Stimulated activated naive CD8-positive, alpha-beta T cell treated with anti-CD3 and anti-CD28 coated beads, Interleukin-15, Interleukin-2, amounts not matched to agents 100 ng/mL and 50 ng/mL, for 24 hours (primary cell): ENCODE results near the gene EPC1.
A peak's percentile ranks its signal among the peaks of the same experiment; 100 is the strongest.

ENCODE experiments used
- H3K27ac Mint-ChIP-seq: one replicate; pipeline ENCODE4 v1.8.0; 2021; ENCODE audit warnings: mild to moderate bottlenecking, mixed read lengths
- H3K27me3 Mint-ChIP-seq: one replicate; pipeline ENCODE4 v1.8.0; 2021; ENCODE audit warnings: mixed read lengths
- H3K36me3 Mint-ChIP-seq: one replicate; pipeline ENCODE4 v1.8.0; 2021; ENCODE audit warnings: low read depth, mixed read lengths
- H3K4me1 Mint-ChIP-seq: one replicate; pipeline ENCODE4 v1.8.0; 2021; ENCODE audit warnings: low read depth, mixed read lengths
- H3K4me3 Mint-ChIP-seq: one replicate; pipeline ENCODE4 v1.8.0; 2021; ENCODE audit warnings: mild to moderate bottlenecking, mixed read lengths
- H3K9me3 Mint-ChIP-seq: one replicate; pipeline ENCODE4 v1.8.0; 2021; ENCODE audit warnings: mixed read lengths

EPC1 gene

DNA sequence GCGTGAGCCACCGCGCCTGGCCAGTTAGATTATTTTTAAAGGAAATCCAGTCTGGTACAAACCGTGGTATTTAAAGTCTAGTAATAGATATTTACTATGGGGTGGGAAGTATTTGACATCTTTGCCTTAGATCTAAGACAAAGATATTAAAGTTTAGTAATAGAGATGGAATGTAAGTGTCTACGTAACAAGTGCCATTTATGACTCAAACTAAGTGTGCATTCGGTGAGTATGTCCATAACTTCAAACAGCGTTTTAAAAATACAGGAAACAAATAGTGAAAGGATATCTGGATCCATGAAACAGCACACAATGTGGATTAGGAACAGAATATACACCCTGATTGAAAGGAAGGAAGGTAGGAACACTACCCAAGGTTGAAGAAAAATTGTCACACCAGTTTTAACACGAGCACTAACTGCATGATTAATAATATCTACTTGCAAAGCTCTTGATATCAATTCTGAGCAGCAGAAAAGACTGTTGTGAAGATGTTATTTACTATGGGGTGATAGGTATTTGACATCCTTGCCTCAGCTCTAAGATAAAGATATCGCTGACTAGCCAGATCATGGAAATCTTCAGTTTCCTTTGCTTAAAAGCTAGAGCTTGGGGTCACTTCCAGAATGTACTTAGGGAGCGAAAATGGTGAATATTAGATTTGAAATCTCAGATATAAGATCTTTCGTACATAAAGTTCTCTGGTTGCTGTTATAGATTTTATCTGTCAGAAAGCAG is 48.7 kb downstream of the EPC1 start:
- Mint-ChIP-seq H3K36me3 (peaks cover 35% of the 10 kb centered on the region), H3K4me3 (no peak overlapping the region), H3K9me3 (no peaks in the 10 kb centered on the region), H3K27me3 (no peaks in the 10 kb centered on the region), H3K27ac (peak overlapping the region; percentile 28), H3K4me1 (peaks cover 62% of the 10 kb centered on the region)

DNA sequence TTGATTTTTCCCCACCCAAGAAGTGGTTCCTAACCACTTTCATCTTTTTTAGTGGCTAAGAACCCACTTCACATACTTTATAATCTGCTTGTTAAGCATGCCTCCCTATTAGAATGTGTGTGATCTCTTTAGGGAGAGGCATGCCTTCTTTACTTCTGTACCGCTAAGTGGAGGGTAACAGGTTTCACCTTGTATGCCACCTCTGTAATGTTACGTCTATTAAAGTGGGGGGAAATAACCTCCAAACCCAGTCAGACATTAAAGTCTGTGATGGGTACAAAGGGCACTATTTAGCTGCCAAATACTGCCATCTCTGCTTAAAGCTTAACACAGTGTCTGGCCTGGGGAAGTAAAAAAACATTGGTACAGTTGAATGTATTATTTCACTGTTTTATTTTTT is 51.9 kb downstream of the EPC1 start:
- peaks cover 48% of the 10 kb centered on the region for H3K4me1 Mint-ChIP-seq
- peaks cover 20% of the 10 kb centered on the region for H3K36me3 Mint-ChIP-seq
- H3K9me3 Mint-ChIP-seq: no peaks in the 10 kb centered on the region
- H3K27me3 Mint-ChIP-seq: no peaks in the 10 kb centered on the region
- no peak overlapping the region for H3K4me3 Mint-ChIP-seq
- peak overlapping the region; percentile 45 for H3K27ac Mint-ChIP-seq

DNA sequence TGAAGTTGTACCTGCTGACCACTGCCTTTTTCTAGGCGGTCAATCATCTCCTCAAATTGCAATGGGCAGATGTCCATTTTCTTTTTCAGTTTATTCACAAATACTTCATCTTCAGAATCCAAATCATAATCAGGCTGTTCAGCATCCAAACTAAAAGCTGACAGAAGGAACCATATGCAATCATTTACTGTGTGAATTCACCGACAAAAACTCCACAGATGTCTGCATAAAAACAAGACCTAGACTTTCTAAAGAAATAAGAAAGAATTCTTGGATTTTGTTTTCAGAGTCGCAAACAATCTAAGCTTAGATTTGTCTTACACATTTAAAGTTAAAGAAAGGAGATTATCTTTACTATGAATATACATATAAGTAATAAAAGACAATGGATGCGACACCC is 53.4 kb downstream of the EPC1 start:
- H3K27me3 Mint-ChIP-seq: no peaks in the 10 kb centered on the region
- H3K36me3 Mint-ChIP-seq: peaks cover 21% of the 10 kb centered on the region
- no peak overlapping the region for H3K27ac Mint-ChIP-seq
- no peaks in the 10 kb centered on the region for H3K9me3 Mint-ChIP-seq
- H3K4me1 Mint-ChIP-seq: peaks cover 36% of the 10 kb centered on the region
- no peak overlapping the region for H3K4me3 Mint-ChIP-seq

DNA sequence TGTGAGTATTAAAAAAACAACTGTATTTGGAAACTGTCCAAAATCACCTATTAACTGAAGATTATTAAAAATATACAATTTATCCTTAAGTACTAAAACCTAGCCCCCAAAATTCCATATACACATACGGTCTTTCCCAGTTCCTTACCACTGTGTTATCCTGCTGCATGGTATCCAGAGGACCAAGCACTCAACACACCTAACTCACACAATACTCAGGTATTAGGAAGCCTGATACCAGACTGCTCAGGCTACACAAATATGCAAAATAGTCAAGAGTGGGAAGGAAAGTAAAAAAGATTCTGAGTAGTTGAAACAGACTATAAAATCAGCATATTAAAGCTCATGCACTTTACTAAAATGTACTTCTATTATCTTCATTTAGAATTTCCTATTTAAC is 67.2 kb downstream of the EPC1 start:
- Mint-ChIP-seq H3K4me3 (no peak overlapping the region), H3K4me1 (peaks cover 6% of the 10 kb centered on the region), H3K27ac (no peak overlapping the region), H3K9me3 (no peaks in the 10 kb centered on the region), H3K36me3 (peaks cover 61% of the 10 kb centered on the region), H3K27me3 (no peaks in the 10 kb centered on the region)

DNA sequence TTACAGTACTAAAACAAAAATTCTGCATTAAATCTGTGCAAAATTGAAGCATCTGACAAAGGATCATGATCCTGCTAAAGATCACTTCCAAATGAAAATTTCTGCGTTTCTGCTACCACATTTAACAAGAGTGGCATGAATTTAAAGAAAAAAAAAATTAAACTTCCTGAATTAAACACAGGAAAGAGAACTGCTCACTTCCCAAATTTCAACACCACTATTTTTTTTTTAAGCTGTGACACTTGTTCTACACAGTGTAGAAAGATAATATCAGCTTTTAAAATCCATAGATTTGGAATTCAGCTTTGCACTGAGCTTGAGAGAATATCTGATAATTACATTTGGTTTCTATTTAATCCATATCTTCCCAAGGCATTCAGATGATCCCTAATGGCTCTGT is 73.6 kb downstream of the EPC1 start:
- Mint-ChIP-seq H3K27ac (peak overlapping the region; percentile 21), H3K9me3 (no peaks in the 10 kb centered on the region), H3K4me1 (peaks cover 17% of the 10 kb centered on the region), H3K27me3 (no peaks in the 10 kb centered on the region), H3K36me3 (peaks cover 59% of the 10 kb centered on the region), H3K4me3 (no peak overlapping the region)

DNA sequence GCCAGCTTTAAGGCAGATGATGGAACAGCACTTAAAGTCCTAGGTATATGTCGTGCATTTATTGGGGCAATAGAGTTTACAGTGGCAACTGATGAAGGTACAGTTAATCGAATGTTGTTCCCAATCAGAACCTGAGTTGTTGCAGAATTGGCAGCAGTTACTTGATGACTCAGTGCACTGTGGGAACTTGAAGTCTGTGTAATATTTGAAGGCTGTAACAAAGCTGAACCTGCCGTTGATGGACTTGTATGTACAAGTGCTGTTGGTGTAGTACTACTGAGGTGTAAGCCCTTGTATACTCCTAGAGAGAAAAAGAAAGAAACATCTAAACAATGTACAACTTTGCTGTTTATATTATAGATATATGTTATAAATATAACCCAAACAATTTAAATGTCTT is 75.3 kb downstream of the EPC1 start:
- H3K4me3 Mint-ChIP-seq: no peak overlapping the region
- peaks cover 70% of the 10 kb centered on the region for H3K36me3 Mint-ChIP-seq
- H3K4me1 Mint-ChIP-seq: peaks cover 20% of the 10 kb centered on the region
- H3K27ac Mint-ChIP-seq: no peak overlapping the region
- H3K27me3 Mint-ChIP-seq: no peaks in the 10 kb centered on the region
- H3K9me3 Mint-ChIP-seq: no peaks in the 10 kb centered on the region

DNA sequence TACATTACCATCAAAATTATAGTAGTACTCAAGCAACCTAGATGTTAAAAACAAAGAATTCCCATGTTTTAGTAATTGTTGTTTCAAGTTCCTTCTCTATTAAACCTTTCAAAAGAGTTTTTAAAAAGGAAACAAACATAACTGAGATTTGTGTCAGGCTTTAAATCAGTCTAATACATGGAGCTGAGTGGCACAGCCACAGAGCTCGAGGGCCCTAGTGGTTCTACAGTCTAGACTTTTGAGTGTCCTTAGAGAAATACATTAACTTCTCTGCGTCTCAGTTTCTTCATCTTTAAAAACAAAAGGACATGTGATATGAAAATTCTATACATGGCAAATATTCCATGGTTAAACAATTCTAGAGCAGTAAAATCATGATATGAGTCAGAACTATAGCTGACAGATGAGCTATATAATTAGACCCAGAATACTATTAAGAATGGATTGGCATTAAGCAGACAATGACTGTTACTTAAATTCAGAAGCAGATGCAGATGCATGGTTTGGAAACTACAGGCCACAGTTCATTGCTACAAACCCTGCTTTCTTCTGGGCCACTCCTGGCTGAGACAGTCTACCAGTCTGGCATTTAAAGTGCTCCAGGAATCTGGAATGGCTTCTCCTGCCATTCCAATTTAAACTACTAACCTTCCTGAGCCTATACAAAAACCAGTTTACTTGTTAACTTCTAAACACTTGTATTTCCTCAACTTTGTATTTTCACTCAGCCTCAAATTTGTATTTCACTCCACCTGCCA is 77.4 kb downstream of the EPC1 start:
- Mint-ChIP-seq H3K27ac (peak overlapping the region; percentile 34), H3K27me3 (no peaks in the 10 kb centered on the region), H3K4me1 (peaks cover 20% of the 10 kb centered on the region), H3K4me3 (no peak overlapping the region), H3K36me3 (peaks cover 60% of the 10 kb centered on the region), H3K9me3 (no peaks in the 10 kb centered on the region)

DNA sequence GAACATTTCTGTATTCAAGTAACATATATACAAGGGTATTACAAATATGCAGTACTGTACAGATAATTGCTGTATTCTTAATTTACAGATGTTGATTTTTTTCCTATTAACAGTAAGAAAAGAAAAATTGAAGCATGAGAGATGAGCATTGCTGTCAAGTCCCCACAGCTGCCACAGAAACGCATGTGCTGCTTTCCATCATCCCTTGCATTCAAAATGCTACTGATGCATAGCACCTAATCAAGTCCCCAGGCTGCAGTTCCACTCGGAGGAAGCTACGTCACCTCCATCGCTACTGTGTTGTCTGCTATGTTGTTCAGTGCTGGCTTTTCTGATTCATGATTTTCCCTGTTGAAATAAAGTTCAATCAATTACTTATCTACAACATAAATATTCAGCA is 78.2 kb downstream of the EPC1 start:
- no peaks in the 10 kb centered on the region for H3K9me3 Mint-ChIP-seq
- H3K4me1 Mint-ChIP-seq: peaks cover 18% of the 10 kb centered on the region
- no peaks in the 10 kb centered on the region for H3K27me3 Mint-ChIP-seq
- H3K4me3 Mint-ChIP-seq: no peak overlapping the region
- H3K27ac Mint-ChIP-seq: no peak overlapping the region
- H3K36me3 Mint-ChIP-seq: peaks cover 57% of the 10 kb centered on the region

DNA sequence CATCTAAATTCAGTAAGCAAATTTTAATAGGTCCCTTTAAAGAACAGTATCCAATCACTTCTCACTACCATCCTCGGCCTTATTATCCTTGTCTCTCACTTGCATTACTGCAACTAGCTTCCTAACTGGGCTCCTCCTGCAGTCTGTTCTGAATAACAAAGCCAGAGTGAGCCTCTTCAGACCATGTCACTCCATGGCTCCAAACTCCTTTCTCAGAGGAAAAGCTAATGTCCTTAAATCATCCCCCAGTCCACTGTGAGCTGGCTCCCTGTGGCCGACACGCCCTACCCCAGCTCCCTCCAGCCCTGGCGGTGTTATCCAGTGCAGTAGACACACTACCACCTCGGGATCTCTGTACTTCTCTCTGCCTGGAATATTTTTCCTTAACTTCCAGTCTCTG is 80.0 kb downstream of the EPC1 start:
- no peaks in the 10 kb centered on the region for H3K27me3 Mint-ChIP-seq
- H3K4me3 Mint-ChIP-seq: no peak overlapping the region
- H3K4me1 Mint-ChIP-seq: peaks cover 26% of the 10 kb centered on the region
- H3K27ac Mint-ChIP-seq: no peak overlapping the region
- no peaks in the 10 kb centered on the region for H3K9me3 Mint-ChIP-seq
- peaks cover 47% of the 10 kb centered on the region for H3K36me3 Mint-ChIP-seq

DNA sequence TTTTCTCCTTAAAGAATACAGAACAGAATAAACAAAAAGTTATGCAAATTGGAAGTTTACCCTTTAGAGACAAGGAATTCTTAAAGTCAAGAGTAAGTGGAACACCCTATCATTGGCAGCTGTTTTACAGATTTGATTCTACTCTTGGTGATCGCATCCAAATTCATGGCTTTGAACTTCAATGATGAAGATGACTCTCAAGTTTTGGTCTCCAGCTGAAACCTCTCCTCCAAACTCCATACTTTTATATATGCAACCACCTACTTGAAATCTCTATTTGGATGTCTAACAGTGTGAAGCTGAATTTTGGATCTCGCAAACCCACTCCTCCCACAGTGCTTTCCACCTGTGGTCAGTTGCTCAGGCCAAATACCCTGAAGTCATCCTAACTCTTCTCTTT is 80.4 kb downstream of the EPC1 start:
- Mint-ChIP-seq H3K27me3 (no peaks in the 10 kb centered on the region), H3K9me3 (no peaks in the 10 kb centered on the region), H3K4me1 (peaks cover 26% of the 10 kb centered on the region), H3K27ac (no peak overlapping the region), H3K4me3 (no peak overlapping the region), H3K36me3 (peaks cover 43% of the 10 kb centered on the region)

DNA sequence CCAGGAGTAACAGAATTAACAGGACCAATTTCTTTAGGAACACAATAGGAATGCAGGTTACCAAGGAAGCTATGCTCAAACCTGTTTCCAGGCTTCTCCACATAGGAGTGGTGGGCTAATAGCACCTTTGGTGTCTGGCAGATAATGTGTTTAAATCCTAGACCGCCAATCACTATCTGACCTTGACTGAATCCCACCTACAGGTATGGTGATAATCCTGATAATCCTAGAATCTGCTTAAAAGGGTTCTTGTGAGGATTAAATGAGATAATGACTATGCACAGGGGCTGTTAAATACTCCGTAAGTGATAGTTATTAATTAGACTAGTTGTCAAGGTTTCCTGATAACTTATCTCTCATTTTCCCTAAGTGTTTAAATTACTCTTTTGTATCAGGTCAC is 81.2 kb downstream of the EPC1 start:
- H3K36me3 Mint-ChIP-seq: peaks cover 38% of the 10 kb centered on the region

DNA sequence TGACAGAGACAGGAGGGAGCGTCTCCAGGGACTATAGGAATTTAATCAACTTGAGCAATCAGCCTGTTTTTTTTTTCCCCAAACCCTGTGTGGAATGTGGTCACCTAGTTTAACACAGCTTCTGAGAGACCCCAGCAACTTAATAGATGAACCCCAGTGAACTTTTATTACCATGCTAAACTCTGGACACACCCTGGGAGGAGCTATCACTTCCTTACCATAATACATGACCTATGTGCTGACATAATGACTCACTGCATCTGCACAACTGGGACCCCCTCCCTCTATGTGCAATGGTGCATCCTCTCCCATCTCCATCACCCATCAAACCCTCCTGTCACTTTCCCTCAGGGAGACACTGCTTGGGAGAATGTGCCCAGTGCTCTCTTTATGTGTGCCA is 83.7 kb downstream of the EPC1 start:
- H3K4me3 Mint-ChIP-seq: no peak overlapping the region
- peaks cover 17% of the 10 kb centered on the region for H3K36me3 Mint-ChIP-seq
- peaks cover 15% of the 10 kb centered on the region for H3K4me1 Mint-ChIP-seq
- H3K27me3 Mint-ChIP-seq: no peaks in the 10 kb centered on the region
- H3K27ac Mint-ChIP-seq: no peak overlapping the region
- H3K9me3 Mint-ChIP-seq: no peaks in the 10 kb centered on the region

More for the DNA sequence above, 81.2 kb downstream of the EPC1 start:
- Mint-ChIP-seq H3K4me3 (no peak overlapping the region), H3K27ac (no peak overlapping the region), H3K4me1 (peaks cover 26% of the 10 kb centered on the region), H3K9me3 (no peaks in the 10 kb centered on the region), H3K27me3 (no peaks in the 10 kb centered on the region)

DNA sequence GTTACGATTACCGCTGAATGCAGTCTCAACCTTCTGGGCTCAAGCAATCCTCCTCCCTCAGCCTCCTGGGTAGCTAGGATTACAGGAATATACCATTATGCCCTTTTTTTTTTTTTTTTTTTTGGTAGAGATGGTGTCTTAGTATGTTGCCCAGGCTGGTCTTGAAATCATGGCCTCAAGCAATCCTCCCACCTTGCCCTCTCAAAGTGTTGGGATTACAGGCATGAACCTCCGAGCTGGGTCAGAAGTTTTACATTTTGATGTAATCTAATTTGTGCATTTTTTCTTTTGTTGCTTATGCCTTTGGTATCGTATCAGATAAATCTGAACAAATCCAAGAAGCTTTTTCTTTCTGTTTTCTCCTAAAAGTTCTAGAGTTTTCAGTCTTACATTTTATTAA is 87.4 kb downstream of the EPC1 start:
- H3K4me1 Mint-ChIP-seq: peaks cover 18% of the 10 kb centered on the region
- no peaks in the 10 kb centered on the region for H3K27me3 Mint-ChIP-seq
- H3K9me3 Mint-ChIP-seq: no peaks in the 10 kb centered on the region

DNA sequence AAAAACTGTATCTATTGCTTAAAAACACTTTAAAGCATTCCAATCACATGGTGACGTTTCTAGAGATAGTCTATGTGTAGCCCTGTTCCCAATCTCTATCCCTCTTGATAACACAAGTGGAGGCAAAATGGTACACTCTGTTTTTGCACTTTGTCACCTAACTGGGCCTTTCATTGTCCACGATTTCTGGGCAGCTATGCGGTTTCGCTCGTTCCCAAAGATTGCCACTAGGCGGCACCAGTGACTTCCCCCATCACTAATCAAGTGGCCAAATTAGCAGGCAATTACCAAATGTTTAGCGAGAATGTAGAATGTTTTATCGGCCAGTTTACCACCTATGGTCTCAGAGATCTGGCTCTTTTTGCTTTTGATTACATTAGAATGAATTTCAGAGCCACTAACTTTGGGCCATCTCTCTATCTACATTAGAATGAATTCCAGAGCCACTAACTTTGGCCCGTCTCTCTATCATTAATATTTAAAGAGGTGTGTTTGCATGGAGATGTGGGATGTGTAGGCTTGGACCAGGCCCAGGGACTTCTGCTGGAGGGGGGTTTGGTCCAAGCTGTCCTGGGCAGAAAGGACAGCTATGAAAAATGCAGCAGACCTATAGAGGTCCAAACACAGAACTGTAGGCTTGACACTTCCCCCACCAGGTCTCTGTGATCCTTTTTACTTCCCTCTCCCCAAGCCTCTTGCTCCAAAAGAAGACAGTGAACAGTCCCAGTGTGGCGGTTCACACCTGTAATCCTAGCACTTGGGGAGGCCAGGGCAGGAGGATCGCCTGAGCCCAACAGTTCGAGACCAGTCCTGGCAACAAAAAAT is 90.1 kb downstream of the EPC1 start:
- Mint-ChIP-seq H3K27me3 (no peaks in the 10 kb centered on the region), H3K9me3 (no peaks in the 10 kb centered on the region), H3K4me3 (no peak overlapping the region), H3K4me1 (peaks cover 14% of the 10 kb centered on the region), H3K36me3 (no peaks in the 10 kb centered on the region), H3K27ac (no peak overlapping the region)

More for the DNA sequence above, 87.4 kb downstream of the EPC1 start:
- Mint-ChIP-seq H3K36me3 (no peaks in the 10 kb centered on the region), H3K27ac (no peak overlapping the region), H3K4me3 (no peak overlapping the region)

DNA sequence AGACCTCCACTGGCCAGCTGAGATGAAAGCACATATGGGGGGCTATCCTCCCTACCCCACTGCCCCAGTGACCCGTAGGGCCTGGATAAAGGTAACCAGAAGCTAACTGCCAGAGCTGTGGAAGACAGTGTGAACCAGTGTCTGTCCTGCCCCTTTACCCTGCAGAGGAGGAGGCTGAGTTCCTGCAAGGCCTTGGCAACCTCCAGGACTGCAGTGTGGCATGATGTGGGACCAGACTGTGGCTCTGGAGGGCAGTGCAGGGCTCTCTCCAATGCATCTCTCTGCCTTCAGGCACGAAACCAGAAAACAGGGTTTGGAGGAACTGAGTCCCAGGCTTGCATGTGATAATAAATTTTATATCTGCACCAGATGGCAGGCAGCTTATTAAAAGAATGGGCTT is 93.1 kb downstream of the EPC1 start:
- H3K4me3 Mint-ChIP-seq: no peak overlapping the region
- H3K36me3 Mint-ChIP-seq: no peaks in the 10 kb centered on the region
- H3K27ac Mint-ChIP-seq: no peak overlapping the region
- H3K27me3 Mint-ChIP-seq: no peaks in the 10 kb centered on the region
- H3K9me3 Mint-ChIP-seq: no peaks in the 10 kb centered on the region
- H3K4me1 Mint-ChIP-seq: peaks cover 38% of the 10 kb centered on the region
